Nephron progenitor cell (in vitro differentiated cells): ENCODE results near the gene NUTM1.

Experiments used
- DNase-seq: peaks from one replicate; pipeline ENCODE4 v3.0.0; 2021
- H3K27ac Mint-ChIP-seq: 2 replicates; pipeline ENCODE4 v1.8.0; 2021; ENCODE audit warnings: mild to moderate bottlenecking, moderate library complexity, mixed read lengths
- H3K27me3 Mint-ChIP-seq: 2 replicates; pipeline ENCODE4 v1.8.0; 2021; ENCODE audit warnings: mild to moderate bottlenecking, low read depth, mixed read lengths; ENCODE audit not compliant: poor library complexity
- H3K36me3 Mint-ChIP-seq: 2 replicates; pipeline ENCODE4 v1.8.0; 2021; ENCODE audit warnings: low read depth, mixed read lengths
- H3K4me1 Mint-ChIP-seq: 2 replicates; pipeline ENCODE4 v1.8.0; 2021; ENCODE audit warnings: mixed read lengths
- H3K4me3 Mint-ChIP-seq: 2 replicates; pipeline ENCODE4 v1.8.0; 2021; ENCODE audit warnings: mild to moderate bottlenecking, moderate library complexity, mixed read lengths
- H3K9me3 Mint-ChIP-seq: 2 replicates; pipeline ENCODE4 v1.8.0; 2021; ENCODE audit warnings: mild to moderate bottlenecking, moderate library complexity, mixed read lengths
- TF ChIP-seq, protein P1 (sequence below): fragments of 200-600 bp; sonication (generic); IDR thresholded peaks from 2 replicates; pipeline ENCODE4 v1.5.0; 2021; ENCODE audit warnings: antibody characterized with exemption

The NUTM1 gene

DNA sequence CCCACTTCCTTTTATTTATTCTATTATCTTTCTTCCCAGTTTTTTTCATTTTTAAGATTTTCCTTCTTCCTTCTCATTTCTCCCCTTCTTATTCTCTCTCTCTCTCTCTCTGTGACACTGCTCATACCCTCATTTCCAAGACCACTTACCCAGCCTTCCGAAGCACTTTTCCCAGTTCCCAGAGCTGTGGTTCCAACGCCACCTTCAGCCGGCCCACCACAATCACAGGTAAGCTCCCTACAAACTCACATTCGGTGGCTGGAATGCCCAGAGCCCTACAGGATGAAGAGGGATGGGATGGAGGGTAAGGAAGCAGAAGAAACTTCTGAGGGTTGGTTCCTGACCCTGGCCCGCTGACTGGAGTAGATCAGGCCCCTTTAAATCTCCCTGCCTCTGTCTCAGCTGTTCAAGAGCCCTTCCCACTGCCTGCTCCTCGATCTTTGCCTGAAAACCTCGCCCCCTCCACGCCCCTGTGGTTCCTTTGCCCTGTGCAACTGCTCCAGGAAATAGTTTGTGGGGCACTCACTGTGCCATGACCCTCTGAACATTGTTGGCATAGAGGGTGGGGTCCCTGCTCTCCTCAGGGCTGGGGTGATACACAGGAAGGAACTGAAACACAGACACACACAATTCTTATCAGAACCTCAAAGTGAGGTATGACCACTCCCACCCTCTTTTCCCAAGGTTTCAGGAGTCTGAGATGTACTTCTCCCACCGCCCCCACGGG is 19.1 kb downstream of the NUTM1 start:
- TF ChIP-seq, protein P1, sequence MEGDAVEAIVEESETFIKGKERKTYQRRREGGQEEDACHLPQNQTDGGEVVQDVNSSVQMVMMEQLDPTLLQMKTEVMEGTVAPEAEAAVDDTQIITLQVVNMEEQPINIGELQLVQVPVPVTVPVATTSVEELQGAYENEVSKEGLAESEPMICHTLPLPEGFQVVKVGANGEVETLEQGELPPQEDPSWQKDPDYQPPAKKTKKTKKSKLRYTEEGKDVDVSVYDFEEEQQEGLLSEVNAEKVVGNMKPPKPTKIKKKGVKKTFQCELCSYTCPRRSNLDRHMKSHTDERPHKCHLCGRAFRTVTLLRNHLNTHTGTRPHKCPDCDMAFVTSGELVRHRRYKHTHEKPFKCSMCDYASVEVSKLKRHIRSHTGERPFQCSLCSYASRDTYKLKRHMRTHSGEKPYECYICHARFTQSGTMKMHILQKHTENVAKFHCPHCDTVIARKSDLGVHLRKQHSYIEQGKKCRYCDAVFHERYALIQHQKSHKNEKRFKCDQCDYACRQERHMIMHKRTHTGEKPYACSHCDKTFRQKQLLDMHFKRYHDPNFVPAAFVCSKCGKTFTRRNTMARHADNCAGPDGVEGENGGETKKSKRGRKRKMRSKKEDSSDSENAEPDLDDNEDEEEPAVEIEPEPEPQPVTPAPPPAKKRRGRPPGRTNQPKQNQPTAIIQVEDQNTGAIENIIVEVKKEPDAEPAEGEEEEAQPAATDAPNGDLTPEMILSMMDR: no peak

DNA sequence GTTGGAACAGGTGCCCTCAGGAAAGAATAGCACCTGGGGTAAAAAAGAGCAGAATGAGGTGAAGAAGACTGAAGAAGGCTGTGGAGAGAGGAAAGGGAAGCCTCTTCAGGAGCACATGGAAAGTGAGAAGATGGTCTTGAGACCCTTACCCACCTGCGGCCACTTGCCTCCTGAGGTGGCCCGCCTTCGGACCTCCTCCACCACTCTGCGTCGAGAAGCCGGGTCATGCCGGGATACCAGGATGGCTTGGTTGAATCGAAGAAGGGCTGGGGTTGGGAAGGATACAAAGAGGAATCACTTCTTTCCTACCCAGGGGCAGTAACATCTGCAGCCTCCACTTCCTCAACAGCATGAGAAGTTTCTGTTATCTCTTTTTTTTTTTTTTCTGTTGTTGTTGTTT is 20.9 kb downstream of the NUTM1 start:
- Mint-ChIP-seq H3K4me1 (peaks cover 38% of the 10 kb centered on the region), H3K27me3 (peaks cover 1% of the 10 kb centered on the region), H3K27ac (no peak overlapping the region), H3K36me3 (peaks cover 28% of the 10 kb centered on the region), H3K9me3 (no peaks in the 10 kb centered on the region), H3K4me3 (no peak overlapping the region)
- TF ChIP-seq, protein P1: no peak
- DNase-seq: no peak

More for the DNA sequence above, 19.1 kb downstream of the NUTM1 start:
- peaks cover 36% of the 10 kb centered on the region for H3K36me3 Mint-ChIP-seq
- H3K4me3 Mint-ChIP-seq: no peak overlapping the region
- H3K27me3 Mint-ChIP-seq: peaks cover 3% of the 10 kb centered on the region
- H3K9me3 Mint-ChIP-seq: no peaks in the 10 kb centered on the region
- H3K4me1 Mint-ChIP-seq: peaks cover 29% of the 10 kb centered on the region
- DNase-seq: no peak
- peak overlapping the region; percentile 92 for H3K27ac Mint-ChIP-seq

DNA sequence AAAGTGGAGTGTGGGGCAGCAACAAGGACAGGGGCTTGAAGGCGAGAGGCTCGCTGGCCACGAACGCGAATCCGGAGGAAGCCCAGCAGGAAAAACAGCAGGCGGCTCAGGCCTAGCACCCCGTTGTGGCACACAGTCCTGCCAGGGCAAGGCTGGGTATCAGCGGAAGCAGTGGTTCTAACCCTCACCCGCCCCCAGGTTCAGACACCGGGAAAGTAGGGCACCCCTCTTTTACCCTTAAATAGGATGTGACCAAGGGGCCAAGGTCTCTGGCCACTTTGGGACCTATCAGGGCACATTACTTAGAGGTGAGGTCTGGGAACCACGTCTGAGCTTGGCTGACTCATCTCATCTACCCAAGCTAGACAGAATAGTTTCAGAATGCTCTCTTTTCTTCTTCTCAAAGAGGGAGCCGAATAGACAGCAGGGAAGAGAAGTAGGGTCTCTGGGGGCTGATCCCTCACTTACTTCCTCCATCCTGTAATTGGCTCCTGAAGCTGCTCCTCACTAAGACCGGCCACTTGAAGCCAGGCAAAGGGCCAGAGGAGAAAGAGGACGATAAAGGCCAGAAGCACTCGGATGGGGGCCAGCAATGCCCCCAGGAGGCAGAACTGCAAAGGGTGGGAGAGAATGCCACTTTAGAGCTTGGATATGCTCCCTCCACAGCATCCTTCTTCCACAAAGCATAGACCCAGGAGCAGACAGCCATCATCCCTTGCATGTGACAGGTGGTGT is 22.1 kb downstream of the NUTM1 start:
- Mint-ChIP-seq H3K4me1 (peaks cover 43% of the 10 kb centered on the region), H3K4me3 (peak overlapping the region; percentile 95), H3K36me3 (peaks cover 25% of the 10 kb centered on the region), H3K27me3 (no peaks in the 10 kb centered on the region), H3K9me3 (no peaks in the 10 kb centered on the region), H3K27ac (no peak overlapping the region)
- DNase-seq: no peak
- TF ChIP-seq, protein P1: no peak

DNA sequence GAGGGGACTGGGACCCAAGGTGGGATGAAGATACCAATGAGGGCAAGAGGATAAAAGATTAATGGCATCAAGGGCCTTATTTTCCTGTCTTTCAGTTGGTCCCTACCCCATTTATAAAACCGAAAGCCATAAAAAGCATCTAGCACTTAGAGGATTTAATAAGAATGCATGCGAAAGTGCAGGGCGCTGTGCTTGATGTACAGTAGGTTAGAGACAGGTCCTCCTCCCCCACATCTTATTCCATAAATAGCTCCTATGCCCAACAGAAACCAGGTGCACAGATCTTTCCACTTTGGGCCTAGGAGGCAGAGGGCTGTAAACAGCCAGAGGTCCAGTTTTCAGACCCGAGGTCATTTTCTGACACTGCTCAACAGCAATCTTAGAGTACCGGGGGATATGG is 22.7 kb downstream of the NUTM1 start:
- peaks cover 46% of the 10 kb centered on the region for H3K4me1 Mint-ChIP-seq
- no peaks in the 10 kb centered on the region for H3K9me3 Mint-ChIP-seq
- H3K36me3 Mint-ChIP-seq: peaks cover 25% of the 10 kb centered on the region
- TF ChIP-seq, protein P1: no peak
- H3K4me3 Mint-ChIP-seq: peak overlapping the region; percentile 95
- no peaks in the 10 kb centered on the region for H3K27me3 Mint-ChIP-seq
- DNase-seq: no peak
- H3K27ac Mint-ChIP-seq: no peak overlapping the region

DNA sequence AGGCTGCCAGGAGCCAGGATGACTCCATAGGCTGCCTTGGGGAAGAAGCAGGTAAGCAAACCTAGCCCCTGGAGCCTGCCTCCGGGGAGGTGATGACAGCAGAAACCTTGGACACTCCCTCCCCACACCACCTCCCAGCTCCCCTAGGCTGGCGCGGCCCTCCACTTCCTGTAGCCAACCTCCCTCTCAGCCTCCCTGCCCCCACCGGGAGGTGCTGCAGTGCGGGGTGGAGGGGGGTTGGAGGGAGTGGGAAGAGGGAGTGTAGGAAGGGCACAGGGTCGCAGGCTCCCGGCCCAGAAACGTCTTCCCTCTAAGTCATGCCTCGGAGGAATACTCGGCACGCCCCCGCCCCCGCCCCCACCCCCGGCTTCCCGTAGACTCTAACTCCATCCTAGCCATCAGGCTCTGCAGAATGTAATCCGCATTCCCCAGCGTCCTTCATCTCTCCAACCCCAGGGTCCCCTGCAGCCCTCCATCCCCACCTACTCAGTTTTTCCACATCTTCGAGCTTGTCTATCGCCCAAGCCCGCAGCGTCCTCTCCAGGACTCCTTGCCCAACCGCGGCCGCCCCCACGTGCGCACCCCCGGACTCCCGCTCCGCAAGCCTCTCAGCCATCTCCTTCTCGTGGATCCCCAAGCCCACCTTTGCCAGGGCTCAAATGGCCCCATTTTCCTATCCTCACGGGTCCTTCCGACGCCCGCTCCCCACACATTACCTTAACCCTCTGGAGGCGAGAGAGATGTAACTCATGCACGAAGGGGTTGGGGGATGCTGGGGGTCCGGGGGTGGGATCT is 23.4 kb downstream of the NUTM1 start:
- TF ChIP-seq, protein P1: no peak
- peaks cover under 1% of the 10 kb centered on the region for H3K9me3 Mint-ChIP-seq
- peak overlapping the region; percentile 97 for H3K27ac Mint-ChIP-seq
- H3K4me3 Mint-ChIP-seq: peak overlapping the region; percentile 95
- H3K4me1 Mint-ChIP-seq: peaks cover 46% of the 10 kb centered on the region
- peak; percentile 79 for DNase-seq
- no peaks in the 10 kb centered on the region for H3K27me3 Mint-ChIP-seq
- peaks cover 20% of the 10 kb centered on the region for H3K36me3 Mint-ChIP-seq
